Neutrophil (primary cell): ENCODE results near the gene NACC1.

Experiments
- H3K27ac ChIP-seq: fragments of 200-600 bp; sonication (generic); 2 replicates; pipeline ENCODE4 v1.5.1; 2016; ENCODE audit warnings: mild to moderate bottlenecking, moderate library complexity
- H3K27me3 ChIP-seq: fragments of 200-600 bp; sonication (generic); 2 replicates; pipeline ENCODE4 v1.6.0; 2016; ENCODE audit warnings: mild to moderate bottlenecking
- H3K36me3 ChIP-seq: fragments of 200-600 bp; sonication (generic); 2 replicates; pipeline ENCODE4 v1.5.1; 2017
- H3K4me1 ChIP-seq, 2 experiments: fragments of 200-600 bp in 1 of 2; sonication (generic) in 1 of 2; 1 replicate in 1 of 2; 2 replicates in 1 of 2; pipeline versions ENCODE4 v1.5.1 to v1.6.1; 2013 to 2016; ENCODE audit warnings: low read depth in 1 of 2, low read length in 1 of 2, mild to moderate bottlenecking in 1 of 2, moderate library complexity in 1 of 2; ENCODE audit not compliant: control insufficient read depth in 1 of 2, insufficient read depth in 1 of 2
- H3K4me3 ChIP-seq, 2 experiments: fragments of 200-600 bp in 1 of 2; sonication (generic) in 1 of 2; 1 replicate in 1 of 2; 2 replicates in 1 of 2; pipeline ENCODE4 v1.5.1; 2013 to 2016; ENCODE audit warnings: low read depth in 1 of 2, low read length in 1 of 2, mild to moderate bottlenecking in 1 of 2, moderate library complexity in 1 of 2
- H3K9me3 ChIP-seq: fragments of 200-600 bp; sonication (generic); 2 replicates; pipeline ENCODE4 v1.5.1; 2016
- TF ChIP-seq, protein P1 (sequence below): fragments of 200-600 bp; sonication (generic); IDR thresholded peaks from 2 replicates; pipeline ENCODE4 v1.5.1; 2016; ENCODE audit warnings: antibody characterized with exemption

The NACC1 gene

DNA sequence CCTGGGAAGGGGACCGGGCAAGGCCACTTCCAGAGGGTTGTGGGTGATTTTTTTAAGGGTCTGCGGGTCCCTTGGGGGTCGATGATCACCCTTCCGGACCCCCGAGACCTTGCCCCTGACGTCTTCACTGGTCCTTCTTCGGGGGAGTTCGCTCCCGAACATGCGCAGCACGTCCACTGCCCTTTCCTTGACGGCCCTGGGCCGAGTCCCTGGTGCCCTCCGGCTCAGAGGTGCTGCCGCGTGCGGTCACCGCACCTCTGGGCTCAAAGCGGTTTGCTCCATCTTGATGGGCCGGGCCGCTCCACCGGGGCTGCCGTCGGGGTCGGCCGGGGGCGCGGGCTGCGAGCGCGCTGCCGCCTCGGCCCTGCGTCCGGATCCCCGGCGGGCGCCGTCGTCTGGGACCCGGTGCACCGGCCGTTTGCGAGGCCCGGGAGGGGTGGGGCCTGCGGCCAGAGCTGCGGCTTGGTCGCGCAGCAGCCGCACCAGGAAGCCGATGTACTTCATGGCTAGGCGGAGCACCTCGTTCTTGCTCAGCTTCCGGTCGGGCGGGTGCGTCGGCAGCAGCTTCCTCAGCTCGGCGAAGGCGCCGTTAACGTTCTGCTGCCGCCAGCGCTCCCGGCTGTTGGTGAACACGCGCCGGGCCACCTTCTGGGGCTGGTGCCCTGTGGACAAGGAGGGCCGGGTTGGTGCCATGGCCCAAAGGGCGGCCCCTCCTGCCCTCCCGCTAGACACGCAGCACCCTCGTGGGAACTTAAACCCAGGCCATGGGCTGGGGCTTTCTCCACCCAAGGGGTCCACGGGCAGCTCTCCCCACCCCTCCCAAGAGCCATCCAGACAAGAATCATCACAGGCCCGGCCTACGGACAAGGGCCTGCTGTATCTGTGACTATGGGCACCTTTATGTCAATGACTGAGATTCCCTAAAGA is 18.7 kb upstream of the NACC1 start:
- Histone ChIP-seq H3K36me3 (peaks cover 14% of the 10 kb centered on the region), H3K27me3 (no peaks in the 10 kb centered on the region), H3K4me1 (peaks cover 77 to 86% of the 10 kb centered on the region in 2 experiments), H3K27ac (peak overlapping the region; percentile 99), H3K4me3 (peak overlapping the region; percentile 93 to 95), H3K9me3 (no peaks in the 10 kb centered on the region)
- TF ChIP-seq, protein P1, sequence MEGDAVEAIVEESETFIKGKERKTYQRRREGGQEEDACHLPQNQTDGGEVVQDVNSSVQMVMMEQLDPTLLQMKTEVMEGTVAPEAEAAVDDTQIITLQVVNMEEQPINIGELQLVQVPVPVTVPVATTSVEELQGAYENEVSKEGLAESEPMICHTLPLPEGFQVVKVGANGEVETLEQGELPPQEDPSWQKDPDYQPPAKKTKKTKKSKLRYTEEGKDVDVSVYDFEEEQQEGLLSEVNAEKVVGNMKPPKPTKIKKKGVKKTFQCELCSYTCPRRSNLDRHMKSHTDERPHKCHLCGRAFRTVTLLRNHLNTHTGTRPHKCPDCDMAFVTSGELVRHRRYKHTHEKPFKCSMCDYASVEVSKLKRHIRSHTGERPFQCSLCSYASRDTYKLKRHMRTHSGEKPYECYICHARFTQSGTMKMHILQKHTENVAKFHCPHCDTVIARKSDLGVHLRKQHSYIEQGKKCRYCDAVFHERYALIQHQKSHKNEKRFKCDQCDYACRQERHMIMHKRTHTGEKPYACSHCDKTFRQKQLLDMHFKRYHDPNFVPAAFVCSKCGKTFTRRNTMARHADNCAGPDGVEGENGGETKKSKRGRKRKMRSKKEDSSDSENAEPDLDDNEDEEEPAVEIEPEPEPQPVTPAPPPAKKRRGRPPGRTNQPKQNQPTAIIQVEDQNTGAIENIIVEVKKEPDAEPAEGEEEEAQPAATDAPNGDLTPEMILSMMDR: peak; percentile 11

DNA sequence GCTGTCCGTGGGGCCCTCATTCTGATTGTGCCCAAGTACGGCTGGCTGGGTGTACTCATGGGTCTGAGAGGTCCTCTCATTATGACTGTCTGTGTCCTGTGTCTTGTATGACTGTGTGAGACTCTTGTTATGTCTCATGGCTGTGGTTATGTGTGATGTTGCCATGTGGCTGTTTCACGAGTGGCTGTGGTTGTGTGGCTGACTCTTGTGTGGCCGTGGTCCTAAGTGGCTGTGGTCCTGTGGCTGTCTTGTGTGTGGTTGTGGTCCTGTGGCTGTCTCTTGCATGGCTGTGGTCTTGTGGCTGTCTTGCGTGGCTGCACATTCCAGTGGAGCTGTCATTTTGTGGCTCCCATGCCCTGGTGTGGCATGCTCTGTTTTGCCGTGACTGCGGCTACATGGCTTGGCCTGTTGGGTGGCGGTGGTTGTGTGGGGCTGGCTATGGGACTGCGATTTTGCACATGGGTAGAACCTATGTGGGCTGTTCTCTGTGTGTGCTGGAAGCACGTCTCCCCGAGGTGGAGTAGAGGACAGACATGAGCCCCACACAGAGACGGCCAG is 18.0 kb upstream of the NACC1 start:
- H3K4me3 ChIP-seq: peak overlapping the region; percentile 93 to 95
- H3K9me3 ChIP-seq: no peaks in the 10 kb centered on the region
- peaks cover 77 to 86% of the 10 kb centered on the region in 2 experiments for H3K4me1 ChIP-seq
- TF ChIP-seq, protein P1: no peak
- peak overlapping the region; percentile 99 for H3K27ac ChIP-seq
- H3K36me3 ChIP-seq: peaks cover 14% of the 10 kb centered on the region
- H3K27me3 ChIP-seq: no peaks in the 10 kb centered on the region

DNA sequence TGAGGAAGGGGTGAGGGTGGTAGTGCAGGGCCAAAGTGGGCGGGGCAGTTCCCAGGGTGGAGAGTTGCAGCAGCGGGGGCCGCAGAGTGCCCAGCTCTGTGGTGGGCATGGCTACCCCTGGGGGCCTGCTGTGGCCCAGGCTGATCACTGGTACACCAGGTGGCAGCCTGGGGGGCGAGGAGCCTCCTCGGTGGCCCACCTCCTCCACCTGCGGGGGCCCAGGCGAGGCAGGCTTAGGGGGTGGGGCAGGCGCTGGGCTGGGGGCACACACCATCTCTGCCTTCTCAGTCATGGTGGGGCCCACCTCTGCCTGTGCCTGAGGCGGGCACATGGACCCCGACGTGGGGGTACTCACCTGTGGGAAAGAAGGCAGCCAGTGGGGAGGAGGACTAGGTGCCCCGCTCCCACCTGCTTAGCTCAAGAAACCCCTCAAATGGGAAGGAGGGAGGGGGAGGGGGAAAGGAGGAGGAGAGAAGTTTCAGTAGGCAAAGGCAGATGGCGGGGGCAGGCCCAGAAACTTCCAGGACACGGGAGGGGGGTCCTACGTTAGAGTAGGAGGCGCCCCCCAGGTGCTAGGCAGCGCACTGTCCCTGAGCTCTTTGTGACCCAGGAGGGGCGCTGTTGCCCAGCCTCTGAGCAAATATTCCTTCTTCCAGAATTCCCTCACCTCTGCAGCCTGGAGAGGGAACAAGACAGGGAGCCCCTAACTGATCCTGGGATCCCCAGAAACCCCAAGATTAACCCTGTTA is 17.0 kb upstream of the NACC1 start:
- H3K4me1 ChIP-seq: peaks cover 79 to 86% of the 10 kb centered on the region in 2 experiments
- TF ChIP-seq, protein P1: peak; percentile 18
- H3K27ac ChIP-seq: peak overlapping the region; percentile 99
- H3K9me3 ChIP-seq: no peaks in the 10 kb centered on the region
- peaks cover 14% of the 10 kb centered on the region for H3K36me3 ChIP-seq
- H3K27me3 ChIP-seq: no peaks in the 10 kb centered on the region
- H3K4me3 ChIP-seq: peak overlapping the region; percentile 93 to 95

DNA sequence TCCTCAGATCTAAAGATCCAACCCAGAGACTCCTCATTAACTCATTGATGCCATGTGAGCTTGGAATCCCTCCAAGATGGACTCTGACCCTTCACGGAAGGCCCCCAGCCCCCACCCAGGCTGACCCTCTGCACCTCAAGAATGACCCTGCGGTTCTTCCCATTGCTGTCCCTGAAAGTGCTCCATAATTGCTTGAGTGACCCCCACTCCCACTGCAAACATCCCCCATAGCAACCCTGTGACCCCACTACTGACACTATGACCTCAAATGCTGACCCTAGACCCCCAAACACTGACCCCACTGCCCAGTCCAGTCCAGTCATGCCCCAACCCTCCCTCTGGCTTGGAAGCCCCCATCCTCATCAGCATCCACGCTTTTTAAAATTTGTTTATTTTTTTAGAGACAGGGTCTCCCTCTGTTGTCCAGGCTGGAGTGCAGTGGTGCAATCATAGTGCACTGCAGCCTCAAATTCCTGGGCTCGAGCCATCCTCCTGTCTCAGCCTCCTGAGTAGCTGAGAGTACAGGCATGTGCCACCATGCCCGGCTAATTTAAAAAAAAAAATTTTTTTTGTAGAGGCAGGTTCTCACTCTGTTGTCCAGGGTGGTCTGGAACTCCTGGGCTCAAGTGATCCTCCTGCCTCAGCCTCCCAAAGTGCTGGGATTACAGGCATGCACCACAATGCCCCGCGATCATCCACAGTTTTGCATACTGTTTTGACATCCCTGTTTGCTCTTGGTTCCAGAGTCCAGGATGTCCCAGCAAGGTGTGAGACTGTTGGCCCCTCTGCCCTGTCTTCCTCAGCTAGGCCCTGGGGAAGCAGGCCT is 16.3 kb upstream of the NACC1 start:
- Histone ChIP-seq H3K27me3 (no peaks in the 10 kb centered on the region), H3K4me3 (peak overlapping the region; percentile 93 to 95), H3K4me1 (peaks cover 77 to 83% of the 10 kb centered on the region in 2 experiments), H3K9me3 (no peaks in the 10 kb centered on the region), H3K27ac (peak overlapping the region; percentile 99), H3K36me3 (peaks cover 14% of the 10 kb centered on the region)
- TF ChIP-seq, protein P1: no peak

DNA sequence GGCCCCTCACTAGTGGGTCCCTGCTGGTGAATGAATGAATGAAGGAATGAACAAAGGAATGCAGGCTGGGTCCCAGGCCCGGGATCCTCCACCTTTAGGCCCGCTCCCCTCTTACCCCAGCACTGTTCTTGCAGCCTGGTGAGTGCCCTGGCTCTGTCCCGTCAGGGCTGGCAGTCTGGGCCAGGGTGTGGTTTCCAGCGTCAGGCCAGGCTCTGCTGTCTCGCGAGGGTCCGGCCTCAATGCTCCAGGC is 15.7 kb upstream of the NACC1 start:
- H3K4me3 ChIP-seq: peak overlapping the region; percentile 93 to 95
- peaks cover 14% of the 10 kb centered on the region for H3K36me3 ChIP-seq
- H3K4me1 ChIP-seq: peaks cover 75 to 83% of the 10 kb centered on the region in 2 experiments
- no peaks in the 10 kb centered on the region for H3K27me3 ChIP-seq
- no peaks in the 10 kb centered on the region for H3K9me3 ChIP-seq
- TF ChIP-seq, protein P1: no peak
- peak overlapping the region; percentile 99 for H3K27ac ChIP-seq
